Measurements from ENCODE around the gene LYZL2.
"Not testable (repeated sequence)": the region's sequence is repeated elsewhere in the genome, so short reads cannot be mapped to it uniquely, and the experiment has no call there.

DNA sequence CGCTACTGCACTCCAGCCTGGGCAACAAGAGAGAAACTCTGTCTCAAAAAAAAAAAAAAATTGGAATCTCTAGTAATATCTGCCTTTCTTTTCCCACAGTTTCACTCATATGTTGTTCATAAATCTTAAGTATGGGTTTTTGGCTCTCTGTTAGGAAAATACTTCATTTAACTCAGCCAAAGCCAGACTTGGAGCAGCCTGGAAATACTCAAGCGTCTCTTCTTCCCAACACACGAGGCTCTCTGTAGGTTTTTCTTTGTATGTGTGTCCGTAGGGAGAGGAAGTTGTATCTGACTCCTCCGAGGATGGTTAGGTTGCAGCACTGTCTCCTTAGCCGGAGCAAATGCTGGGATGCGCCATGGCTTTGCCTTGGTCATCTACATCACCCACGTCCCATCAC is 25.4 kb upstream of the LYZL2 start:
- TF ChIP-seq, protein P1, sequence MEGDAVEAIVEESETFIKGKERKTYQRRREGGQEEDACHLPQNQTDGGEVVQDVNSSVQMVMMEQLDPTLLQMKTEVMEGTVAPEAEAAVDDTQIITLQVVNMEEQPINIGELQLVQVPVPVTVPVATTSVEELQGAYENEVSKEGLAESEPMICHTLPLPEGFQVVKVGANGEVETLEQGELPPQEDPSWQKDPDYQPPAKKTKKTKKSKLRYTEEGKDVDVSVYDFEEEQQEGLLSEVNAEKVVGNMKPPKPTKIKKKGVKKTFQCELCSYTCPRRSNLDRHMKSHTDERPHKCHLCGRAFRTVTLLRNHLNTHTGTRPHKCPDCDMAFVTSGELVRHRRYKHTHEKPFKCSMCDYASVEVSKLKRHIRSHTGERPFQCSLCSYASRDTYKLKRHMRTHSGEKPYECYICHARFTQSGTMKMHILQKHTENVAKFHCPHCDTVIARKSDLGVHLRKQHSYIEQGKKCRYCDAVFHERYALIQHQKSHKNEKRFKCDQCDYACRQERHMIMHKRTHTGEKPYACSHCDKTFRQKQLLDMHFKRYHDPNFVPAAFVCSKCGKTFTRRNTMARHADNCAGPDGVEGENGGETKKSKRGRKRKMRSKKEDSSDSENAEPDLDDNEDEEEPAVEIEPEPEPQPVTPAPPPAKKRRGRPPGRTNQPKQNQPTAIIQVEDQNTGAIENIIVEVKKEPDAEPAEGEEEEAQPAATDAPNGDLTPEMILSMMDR (conservative IDR thresholded peaks at IDR 0.05; ENCODE audit: low read depth, low read length) = not testable (repeated sequence)
- not testable (repeated sequence) for TF ChIP-seq EZH2 (IDR thresholded peaks at IDR 0.05; ENCODE audit: borderline replicate concordance, low read depth, low read length, poor library complexity, severe bottlenecking)

All from A673 (cell line).